Measurements from ENCODE around the gene PPARD.

DNA sequence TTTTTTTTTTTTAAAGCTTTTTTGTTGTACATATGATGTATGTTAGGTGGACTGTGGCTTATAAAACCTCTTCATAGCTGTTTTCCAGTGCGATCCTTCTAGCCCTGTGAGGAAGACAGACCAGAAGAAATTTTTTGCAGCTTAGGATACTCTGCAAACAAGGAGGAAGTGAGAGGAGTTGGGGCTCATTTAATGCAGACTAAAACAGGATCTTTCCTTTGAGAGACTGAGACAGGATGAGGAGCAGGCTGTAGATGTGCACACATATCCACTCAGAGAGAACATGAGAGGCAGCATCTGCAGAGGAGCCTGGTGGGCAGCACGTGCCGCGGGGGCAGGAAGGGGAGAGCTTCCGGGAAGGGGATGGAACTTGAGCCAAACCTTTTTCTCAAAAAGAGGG lies 45.7 kb downstream of the PPARD start:
- TF ChIP-seq, protein P1, sequence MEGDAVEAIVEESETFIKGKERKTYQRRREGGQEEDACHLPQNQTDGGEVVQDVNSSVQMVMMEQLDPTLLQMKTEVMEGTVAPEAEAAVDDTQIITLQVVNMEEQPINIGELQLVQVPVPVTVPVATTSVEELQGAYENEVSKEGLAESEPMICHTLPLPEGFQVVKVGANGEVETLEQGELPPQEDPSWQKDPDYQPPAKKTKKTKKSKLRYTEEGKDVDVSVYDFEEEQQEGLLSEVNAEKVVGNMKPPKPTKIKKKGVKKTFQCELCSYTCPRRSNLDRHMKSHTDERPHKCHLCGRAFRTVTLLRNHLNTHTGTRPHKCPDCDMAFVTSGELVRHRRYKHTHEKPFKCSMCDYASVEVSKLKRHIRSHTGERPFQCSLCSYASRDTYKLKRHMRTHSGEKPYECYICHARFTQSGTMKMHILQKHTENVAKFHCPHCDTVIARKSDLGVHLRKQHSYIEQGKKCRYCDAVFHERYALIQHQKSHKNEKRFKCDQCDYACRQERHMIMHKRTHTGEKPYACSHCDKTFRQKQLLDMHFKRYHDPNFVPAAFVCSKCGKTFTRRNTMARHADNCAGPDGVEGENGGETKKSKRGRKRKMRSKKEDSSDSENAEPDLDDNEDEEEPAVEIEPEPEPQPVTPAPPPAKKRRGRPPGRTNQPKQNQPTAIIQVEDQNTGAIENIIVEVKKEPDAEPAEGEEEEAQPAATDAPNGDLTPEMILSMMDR (conservative IDR thresholded peaks at IDR 0.05 in 1 of 2, IDR thresholded peaks at IDR 0.05 in 1 of 2; ENCODE audit: low read depth in 1 of 2, low read length in 2 of 2): no peak
- no peak for TF ChIP-seq EZH2 (IDR thresholded peaks at IDR 0.05; ENCODE audit: low read length, missing control alignments)
